Muscle of arm (tissue), 14 donors: ENCODE results near the gene HERC5. TPM values are rescaled to one million over a fixed set of nuclear protein-coding genes. Genes with fewer than 3 reads are reported as not detected.
"Not testable (repeated sequence)": the region's sequence is repeated elsewhere in the genome, so short reads cannot be mapped to it uniquely, and the experiment has no call there.

Source experiments
- DNase-seq: peaks from one replicate; pipeline ENCODE4 v3.0.0-alpha.2; 2013
- long read RNA-seq, 11 donors: transcript quantifications; one replicate each; lab custom pipeline, GENCODE V29; 2026
- polyA plus RNA-seq, 12 donors: library from polyadenylated mRNA; unstranded; fragments of 120-200 nt; gene quantifications; one replicate each; pipeline ENCODE4 v1.2.1, GENCODE V29; 2013; ENCODE audit not compliant: insufficient read length in 12 of 12

Gene HERC5
- polyA plus RNA-seq = 1 to 10 TPM in 11 of 12 donors, not detected in 1; 1.6 to 4.7 (median 3.2) TPM
- long read RNA-seq, donor 1 = 0 reads
- long read RNA-seq, donor 2, partial matches to known transcripts = 0 of 1 reads
- long read RNA-seq, donor 2, other reads (novel, unspliced or antisense) = 0 of 1 reads
- long read RNA-seq, donor 3 = 0 reads
- long read RNA-seq, donor 4 = 0 reads
- long read RNA-seq, donor 5 = 0 reads
- long read RNA-seq, donor 6 = 0 reads
- long read RNA-seq, donor 7 = 0 reads
- long read RNA-seq, donor 8 = 0 reads
- long read RNA-seq, donor 9 = 0 reads
- long read RNA-seq, donor 10 = 0 reads
- long read RNA-seq, donor 11 = 0 reads

DNA sequence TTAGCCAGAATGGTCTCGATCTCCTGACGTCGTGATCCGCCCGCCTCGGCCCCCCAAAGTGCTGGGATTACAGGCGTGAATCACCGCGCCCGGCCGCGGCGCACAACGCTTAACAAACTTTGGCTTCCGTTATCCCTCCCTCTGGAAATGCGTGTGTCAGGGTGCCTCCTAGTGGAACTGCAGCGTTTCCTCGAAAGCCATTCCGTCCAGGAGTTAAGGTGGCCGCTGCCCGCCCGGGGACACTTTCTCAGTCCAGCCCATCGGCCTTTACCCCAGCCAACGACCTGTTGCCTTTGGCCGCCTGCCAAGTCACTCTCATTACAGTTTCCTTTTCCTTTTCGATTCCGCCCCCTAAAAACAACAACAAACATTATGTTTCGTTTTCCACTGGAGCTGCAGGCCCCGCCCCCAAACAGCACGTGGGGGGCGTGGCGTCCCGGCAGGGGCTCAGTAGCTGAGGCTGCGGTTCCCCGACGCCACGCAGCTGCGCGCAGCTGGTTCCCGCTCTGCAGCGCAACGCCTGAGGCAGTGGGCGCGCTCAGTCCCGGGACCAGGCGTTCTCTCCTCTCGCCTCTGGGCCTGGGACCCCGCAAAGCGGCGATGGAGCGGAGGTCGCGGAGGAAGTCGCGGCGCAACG lies at the start of gene HERC5:
Gene HERC5, plus strand, starts transcription at position 450 of the 637 bp plus-strand sequence. Its CDS starts 151 bp downstream, at position 601.
- peak; percentile 87 for DNase-seq

DNA sequence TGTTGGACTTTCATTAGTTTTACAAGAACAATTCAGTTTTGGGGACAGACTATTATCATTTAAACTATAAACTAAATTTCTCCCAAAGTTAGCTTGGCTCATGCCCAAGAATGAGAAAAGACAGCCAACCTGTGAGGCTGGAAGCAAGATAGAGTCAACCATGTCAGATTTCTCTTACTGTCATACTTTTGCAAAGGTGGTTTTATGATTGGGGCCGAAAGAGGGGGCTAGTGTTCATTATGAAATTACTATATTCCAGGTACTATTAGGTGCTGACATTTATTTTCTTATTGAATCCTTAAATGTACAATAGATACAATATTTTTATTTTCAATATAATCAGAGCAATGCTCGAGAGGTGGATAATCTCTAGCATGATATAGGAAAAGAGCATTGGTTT lies 47.7 kb upstream of the HERC5 start:
- DNase-seq = no peak

DNA sequence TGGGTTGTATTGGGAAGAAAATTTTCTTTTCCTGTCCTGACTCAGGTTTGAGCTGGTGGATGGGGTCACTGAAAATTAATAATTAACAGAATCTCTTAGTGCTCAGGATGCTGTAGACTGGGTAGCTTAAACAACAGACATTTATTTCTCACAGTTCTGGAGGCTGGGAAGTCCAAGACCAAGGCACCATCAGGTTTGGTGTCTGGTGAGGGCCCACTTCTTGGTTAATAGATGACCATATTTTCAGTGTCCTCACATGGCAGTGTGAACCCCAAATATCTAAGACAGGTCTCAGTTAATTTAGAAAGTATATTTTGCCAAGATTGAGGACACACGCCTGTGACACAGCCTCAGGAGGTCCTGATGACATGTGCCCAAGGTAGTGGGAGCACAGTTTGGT lies 47.1 kb upstream of the HERC5 start:
- no peak for DNase-seq

DNA sequence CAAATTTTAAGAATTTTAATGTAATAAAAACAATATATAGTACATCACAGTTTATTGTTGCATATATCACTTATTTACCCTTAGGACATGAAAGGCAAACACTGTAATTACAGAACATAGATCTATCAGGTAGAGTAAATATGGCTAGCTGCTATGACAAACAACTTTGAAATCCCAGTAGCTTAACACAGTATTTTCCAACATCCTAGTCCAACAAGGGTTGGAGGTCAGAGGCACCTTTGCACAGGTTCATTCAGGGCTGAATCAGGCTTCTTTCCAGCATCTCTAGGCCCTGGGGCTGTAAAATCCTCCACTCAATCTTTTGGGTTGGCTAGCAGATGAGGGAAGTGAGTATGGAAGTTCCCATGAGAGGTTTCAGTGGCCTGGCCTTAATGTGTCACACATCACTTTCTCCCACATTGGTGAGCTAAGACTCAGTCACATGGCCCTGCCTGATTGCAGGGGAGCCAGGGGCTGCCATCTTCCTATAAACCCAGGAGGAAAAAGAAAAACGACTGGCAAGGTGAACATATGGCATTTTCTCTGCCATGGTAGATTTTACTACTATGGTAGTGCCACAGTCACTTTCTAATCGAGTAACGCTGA lies 45.3 kb upstream of the HERC5 start:
- no peak for DNase-seq

DNA sequence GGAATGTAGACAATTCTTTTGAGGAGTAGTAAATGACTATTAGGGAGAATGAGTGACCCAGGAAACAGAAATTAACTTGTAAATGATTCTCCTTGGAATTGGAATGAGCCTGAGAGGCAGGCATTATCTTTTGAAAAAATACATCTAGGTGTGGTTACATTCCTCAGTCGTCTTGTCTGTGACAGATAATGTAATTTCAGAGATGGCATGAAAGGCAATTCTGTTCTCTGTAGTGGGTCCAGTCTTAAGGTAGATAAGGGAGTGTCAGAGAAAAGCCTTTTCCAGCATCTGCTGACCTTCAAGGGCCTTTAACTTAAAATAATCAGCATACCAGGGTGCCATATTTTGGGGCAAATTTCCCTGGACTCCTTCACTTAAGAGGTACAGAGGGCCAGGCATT lies 43.1 kb upstream of the HERC5 start:
- DNase-seq = no peak

DNA sequence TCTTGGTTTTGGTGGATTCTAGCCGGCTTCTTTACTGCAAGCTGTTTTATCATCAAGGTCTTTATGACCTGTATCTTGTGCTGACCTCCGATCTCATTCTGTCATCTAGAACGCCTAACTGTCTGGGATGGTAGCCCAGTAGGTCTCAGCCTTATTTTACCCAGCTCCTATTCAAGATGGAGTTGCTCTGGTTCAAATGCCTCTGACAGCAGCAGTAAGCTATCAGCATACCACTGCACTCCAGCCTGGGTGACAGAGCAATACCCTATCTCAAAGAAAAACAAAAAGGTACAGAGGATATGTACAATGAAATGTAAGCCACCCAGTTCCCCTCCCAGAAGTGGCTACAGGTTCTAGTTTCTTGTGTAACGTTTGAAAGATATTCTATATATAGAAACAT lies 42.2 kb upstream of the HERC5 start:
- DNase-seq = no peak

DNA sequence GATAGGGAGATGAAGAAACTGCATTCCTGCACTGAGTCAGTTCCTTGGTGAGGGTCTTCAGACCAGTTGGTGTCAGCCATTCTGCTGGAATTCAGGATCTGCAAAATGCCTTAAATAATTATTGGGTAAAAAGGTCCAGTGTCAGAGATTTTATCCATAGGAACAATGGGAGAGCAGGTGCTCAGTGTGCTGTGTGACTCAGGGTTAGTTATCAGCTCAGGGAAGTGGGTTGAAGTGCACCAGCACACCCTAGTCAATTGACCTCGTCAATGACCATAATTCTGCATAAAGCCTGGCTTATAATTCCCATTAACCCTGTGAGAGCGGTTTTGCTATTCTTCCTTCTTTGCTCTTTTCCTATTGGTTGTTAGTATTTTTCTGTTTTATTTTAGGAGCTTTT lies 40.9 kb upstream of the HERC5 start:
- no peak for DNase-seq

DNA sequence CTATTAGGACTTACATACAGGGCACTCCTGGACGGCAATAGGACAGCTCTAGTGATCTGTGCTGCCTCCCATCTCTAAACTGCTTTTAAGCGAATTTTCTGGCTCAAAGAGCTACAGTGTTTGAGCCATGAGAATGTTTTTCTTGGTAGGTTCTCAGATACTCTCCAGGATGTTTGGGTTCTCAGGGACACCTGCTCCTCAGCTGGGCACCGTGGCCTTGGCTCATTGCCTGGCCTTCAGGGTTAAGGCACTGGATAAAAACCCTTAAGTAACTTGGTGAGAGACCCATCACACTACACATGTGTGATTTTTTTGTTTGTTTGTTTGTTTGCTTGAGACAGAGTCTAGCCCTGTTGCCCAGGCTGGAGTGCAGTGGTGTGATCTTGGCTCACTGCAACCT lies 38.5 kb upstream of the HERC5 start:
- DNase-seq = no peak

DNA sequence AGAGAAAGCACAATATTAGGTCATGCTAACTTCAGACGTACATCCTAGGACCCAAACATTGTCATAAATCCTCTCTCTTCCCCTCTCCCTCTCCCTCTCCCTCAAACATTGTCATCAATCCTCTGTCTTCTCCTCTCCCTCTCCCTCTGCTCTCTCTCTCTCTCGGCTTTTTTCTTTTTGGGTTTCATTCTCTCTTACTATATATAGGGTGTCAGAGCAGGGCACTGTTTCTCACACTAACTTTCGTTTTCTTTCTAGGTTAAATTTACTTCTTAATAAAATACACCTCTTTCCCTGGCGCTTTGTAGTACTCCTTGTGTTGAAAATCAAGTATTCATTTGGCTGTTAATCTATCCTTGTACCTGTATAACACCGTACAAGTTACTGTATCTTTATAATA lies 37.0 kb upstream of the HERC5 start:
- no peak for DNase-seq

DNA sequence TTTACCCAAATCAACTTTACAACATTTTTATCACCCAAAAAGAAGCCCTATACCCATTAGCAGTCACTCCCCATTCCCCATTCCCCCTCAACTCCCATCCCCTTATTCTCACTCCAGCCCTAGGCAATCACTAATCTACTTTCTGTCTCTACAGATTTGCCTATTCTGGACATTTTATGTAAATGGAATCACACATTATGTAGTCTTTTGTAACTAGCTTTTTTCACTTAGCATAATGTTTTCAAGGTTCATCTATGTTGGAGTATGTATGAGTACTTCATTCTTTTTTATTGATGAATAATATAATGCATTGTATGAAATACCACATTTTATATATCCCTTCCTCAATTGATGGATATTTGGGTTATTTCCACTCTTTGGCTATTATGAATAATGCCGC lies 36.1 kb upstream of the HERC5 start:
- no peak for DNase-seq

DNA sequence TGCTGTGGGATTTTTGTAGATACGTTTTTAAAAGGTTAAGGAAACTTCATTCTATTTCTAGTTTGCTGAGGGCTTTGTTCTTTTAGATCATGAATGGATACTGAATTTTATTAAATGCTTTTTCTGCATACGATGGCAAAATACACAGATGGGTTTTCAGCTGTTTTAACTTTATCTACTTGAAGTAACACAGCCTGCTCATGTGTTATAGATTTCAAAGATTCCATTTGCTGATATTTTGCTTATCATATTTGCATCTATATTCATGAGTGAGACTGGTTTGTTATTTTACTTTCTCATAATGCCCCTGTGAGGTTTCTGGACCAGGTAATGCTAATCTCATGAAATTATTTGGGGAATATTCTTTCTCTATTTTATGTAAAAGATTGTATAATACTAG lies 34.5 kb upstream of the HERC5 start:
- no peak for DNase-seq

DNA sequence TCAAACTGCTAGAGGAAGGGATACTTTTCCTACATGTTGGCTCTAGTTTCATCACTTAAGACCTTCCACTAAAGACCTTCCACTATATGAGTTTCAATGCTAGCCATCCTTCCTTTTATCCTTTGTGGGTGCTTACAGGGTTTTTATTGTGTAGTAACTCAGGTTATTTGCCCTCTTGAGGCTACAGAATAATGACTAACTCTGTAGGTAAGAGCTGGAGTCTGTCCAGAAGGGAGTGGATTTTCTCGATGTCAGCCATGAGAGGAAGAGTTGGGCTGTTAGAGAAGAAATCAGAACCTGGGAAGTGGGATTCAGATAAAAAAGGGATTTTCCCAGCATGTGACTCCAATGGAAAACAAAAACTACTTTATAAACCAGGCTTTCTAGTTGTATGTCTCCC lies 27.5 kb upstream of the HERC5 start:
- no peak for DNase-seq

DNA sequence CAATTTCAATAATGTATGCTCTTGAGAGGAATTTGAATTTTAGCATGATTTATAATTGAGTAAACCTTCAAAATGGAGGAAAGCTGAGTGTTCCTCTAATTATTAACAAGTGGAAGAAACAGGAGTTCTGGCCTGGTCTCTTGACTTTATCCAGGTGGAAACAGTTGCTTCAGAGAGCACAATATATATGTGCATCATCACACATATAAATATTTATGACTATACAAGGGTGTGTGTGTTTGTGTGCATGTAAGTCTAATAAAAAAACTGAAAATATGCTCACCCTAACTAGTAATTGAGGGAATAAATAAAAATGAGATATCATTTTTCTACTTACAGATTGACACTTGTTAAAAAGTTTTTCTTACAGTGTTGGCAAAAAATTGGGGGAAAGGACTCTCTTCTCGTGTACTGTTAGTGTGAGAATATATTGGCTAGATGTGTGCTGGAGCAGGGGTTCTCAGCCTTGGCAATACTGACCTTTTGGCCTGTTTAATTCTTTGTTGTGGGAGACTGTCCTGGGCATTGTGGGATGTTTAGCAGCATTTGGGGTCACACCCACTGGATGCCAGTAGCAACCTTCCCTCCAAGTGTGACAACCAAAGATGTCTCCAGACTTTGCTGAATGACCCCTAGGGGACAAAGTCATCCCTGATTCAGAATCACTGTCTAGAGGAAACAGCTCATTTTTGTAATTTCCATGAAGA lies 20.8 kb upstream of the HERC5 start:
- DNase-seq = no peak

DNA sequence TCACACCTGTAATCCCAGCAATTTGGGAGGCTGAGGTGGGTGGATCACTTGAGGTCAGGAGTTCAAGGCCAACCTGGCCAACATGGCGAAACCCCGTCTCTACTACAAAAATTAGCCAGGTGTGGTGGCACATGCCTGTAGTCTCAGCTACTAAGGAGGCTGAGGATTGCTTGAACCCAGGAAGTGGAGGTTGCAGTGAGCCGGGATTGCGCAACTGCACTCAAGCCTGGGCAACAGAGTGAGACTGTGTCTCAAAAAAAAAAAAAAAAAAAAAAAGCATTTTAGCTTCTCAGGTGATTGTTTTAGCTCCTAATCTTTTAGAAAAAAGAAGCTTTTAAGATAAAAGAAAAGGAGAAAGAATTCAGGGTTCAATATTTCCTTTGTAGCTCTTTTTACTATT lies 19.0 kb upstream of the HERC5 start:
- not testable (repeated sequence) for DNase-seq

DNA sequence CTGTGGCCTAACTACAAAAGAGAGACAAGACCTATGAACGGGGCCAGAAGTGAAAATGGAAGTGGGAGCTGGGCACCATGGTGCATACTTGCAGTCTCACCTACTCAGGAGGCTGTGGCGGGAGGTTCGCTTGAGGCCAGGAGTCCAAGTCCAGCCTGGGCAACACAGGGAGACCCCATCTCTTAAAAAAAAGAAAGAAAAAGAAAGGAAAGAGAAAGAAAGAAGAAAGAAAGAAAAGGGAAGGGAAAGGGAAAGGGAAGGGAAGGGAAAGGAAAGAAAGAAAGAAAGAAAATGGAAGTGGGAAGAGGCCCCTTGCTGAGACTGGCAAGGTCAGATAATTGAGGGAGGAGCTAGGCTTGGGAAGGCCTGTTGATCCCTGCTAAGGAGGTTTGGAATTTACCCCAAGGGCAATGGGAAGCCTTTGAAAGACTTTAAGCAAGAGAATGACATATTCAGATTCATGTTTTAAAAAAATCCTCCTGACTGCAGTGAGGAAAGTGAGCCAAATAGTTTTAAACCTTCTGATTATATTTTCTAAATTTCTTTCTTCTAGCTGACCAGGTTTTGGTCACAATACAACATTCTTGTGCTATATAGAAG lies 17.7 kb upstream of the HERC5 start:
- DNase-seq = no peak

DNA sequence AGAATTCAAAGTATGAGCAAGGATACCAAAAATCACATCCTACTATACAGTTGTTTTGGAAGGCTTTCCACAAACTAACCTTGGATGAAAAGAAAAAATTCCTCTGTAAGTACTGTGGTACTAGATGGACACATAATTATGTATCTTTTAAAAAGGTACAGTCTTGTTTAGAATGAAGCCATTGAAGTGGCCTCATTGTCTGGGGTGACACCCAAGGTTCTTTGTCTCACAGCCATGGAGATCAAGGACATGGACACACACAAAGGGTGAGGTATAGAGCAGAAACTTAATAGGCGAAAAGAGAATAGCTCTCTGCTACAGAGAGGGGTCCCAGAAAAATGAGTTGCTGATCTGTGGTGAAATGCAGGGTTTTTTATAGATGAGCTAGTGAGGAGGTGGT lies 16.8 kb upstream of the HERC5 start:
- DNase-seq = no peak

DNA sequence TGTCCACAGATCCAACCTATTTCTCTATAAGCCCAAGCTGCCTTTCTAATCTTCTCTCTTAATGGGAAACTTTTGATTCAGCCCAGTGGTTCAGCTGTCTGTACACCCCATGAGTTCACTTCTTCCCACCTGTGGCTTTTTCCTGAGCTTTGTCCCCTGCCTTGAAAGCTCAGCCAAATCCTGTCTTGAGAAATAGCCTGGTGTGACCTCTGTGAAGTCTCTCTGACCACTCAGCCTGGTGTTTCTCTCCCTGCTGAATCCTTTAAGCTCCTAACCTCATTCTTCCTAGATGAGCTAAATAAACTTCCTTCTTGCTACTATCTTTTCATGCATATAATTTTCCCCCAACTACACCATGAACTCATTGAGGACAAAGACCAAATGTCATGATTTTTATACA lies 15.2 kb upstream of the HERC5 start:
- no peak for DNase-seq

DNA sequence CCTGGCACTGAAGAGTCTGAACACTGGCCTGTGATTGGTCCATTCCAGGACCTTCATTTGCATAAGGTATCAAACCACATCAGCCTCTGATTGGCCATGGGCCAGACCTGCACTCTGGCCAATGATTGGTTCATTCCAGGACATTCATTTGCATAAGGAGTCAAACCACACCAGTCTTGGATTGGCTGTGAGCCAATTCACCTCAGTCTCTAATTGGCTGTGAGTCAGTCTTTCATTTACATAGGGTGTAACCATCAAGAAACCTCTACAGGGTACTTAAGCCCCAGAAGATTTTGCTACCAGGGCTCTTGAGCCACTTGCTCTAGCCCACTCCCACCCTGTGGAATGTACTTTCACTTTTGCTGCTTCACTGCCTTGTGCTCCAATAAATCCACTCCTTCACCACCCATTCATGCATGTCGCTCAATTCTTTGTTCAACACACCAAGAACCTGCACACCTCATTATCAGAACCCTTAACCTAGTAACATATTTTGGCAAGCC lies 14.2 kb upstream of the HERC5 start:
- DNase-seq = no peak

DNA sequence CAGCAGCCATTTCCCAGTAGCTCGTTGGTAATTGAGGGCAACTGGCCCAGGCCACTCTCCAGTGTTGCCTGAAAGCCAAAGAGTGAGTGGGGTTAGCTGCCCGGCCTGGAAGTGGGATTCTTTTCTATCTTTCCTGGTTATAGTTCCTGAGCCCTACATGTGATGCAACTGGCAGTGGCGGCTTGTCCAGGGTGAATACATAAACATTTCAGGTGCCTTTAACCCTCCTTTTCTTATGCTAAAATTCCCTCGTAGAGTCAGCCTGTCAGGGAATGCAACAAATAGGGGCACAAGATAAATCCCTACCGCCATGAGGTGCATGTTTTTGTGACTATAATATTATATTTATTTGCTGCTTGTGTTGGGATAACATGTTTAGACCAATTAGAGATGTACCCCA lies 13.4 kb upstream of the HERC5 start:
- DNase-seq = no peak

DNA sequence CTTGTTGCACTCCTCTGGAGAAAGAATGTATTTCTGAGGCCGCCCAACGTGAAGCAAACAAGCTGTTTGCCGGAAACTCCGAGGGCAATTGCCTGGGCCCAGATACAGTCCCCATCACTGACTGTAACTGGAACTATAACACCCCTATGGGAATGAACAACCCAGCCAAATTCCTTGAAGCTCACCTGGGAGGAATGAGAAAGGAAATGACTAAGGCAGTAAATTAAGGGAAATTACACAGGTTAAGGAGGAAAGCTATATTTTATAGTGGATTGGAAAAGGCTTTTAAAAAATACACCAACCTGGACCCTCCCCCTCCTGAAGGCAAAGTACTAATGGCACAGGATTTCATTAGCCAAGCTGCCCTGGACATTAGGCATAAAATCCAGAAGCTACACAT lies 11.7 kb upstream of the HERC5 start:
- no peak for DNase-seq

DNA sequence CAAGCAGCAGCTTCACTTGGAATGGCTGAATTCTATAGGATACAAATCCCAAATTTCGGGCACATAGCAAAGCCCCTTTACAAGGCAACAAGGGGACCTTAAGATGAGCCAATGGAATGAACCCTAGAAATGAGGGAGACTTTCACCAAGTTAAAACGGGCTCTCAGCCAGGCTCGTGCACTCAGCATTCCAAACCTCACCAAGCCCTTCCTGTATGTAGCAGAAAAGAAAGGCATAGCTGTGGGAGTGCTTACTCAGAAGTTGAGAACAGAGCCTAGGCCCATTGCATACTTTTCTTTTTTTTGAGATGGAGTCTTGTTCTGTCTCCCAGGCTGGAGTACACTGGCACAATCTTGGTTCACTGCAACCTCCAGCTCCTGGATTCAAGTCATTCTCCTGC lies 10.8 kb upstream of the HERC5 start:
- no peak for DNase-seq
